Activated naive CD4-positive, alpha-beta T cell treated with anti-CD3 and anti-CD28 coated beads, Interleukin-2, amount 50 U/mL, for 24 hours (primary cell): Measurements from ENCODE around the gene PTBP1.

Experiments
- H3K27ac Mint-ChIP-seq: one replicate; pipeline ENCODE4 v1.8.0; 2021; ENCODE audit warnings: mild to moderate bottlenecking, mixed read lengths
- H3K27me3 Mint-ChIP-seq: one replicate; pipeline ENCODE4 v1.8.0; 2021; ENCODE audit warnings: mixed read lengths
- H3K36me3 Mint-ChIP-seq: one replicate; pipeline ENCODE4 v1.8.0; 2021; ENCODE audit warnings: mixed read lengths
- H3K4me1 Mint-ChIP-seq: one replicate; pipeline ENCODE4 v1.8.0; 2021; ENCODE audit warnings: mixed read lengths
- H3K4me3 Mint-ChIP-seq: one replicate; pipeline ENCODE4 v1.8.0; 2021; ENCODE audit warnings: mild to moderate bottlenecking, mixed read lengths
- H3K9me3 Mint-ChIP-seq: one replicate; pipeline ENCODE4 v1.8.0; 2021; ENCODE audit warnings: mixed read lengths

The PTBP1 gene

GRCh38 chr19:801030-801860, 4.0 kb downstream of the PTBP1 start:
- H3K4me1 Mint-ChIP-seq: peaks cover 39% of the 10 kb centered on the region
- no peaks in the 10 kb centered on the region for H3K9me3 Mint-ChIP-seq
- H3K36me3 Mint-ChIP-seq: peaks cover 13% of the 10 kb centered on the region
- peak overlapping the region; percentile 55 for H3K27ac Mint-ChIP-seq
- no peaks in the 10 kb centered on the region for H3K27me3 Mint-ChIP-seq
- H3K4me3 Mint-ChIP-seq: peak overlapping the region; percentile 83

- Mint-ChIP-seq H3K36me3 (peaks cover 13% of the 10 kb centered on the region), H3K27ac (peak overlapping the region; percentile 51), H3K27me3 (no peaks in the 10 kb centered on the region), H3K9me3 (no peaks in the 10 kb centered on the region), H3K4me3 (peak overlapping the region; percentile 83), H3K4me1 (peaks cover 35% of the 10 kb centered on the region)
Measured at GRCh38 chr19:801861-802497, 4.7 kb downstream of the PTBP1 start.

- Mint-ChIP-seq H3K27ac (peak overlapping the region; percentile 61), H3K36me3 (peaks cover 16% of the 10 kb centered on the region), H3K27me3 (no peaks in the 10 kb centered on the region), H3K9me3 (no peaks in the 10 kb centered on the region), H3K4me3 (peak overlapping the region; percentile 38), H3K4me1 (peaks cover 35% of the 10 kb centered on the region)
Measured at GRCh38 chr19:802498-803098, 5.3 kb downstream of the PTBP1 start.

- Mint-ChIP-seq H3K27ac (peak overlapping the region; percentile 83), H3K9me3 (no peaks in the 10 kb centered on the region), H3K4me1 (peaks cover 35% of the 10 kb centered on the region), H3K36me3 (peaks cover 16% of the 10 kb centered on the region), H3K27me3 (no peaks in the 10 kb centered on the region), H3K4me3 (peak overlapping the region; percentile 26)
Measured at GRCh38 chr19:803099-803561, 5.9 kb downstream of the PTBP1 start.

- H3K36me3 Mint-ChIP-seq: peaks cover 13% of the 10 kb centered on the region
Measured at GRCh38 chr19:803686-804418, 6.6 kb downstream of the PTBP1 start.

GRCh38 chr19:804419-805165, 7.3 kb downstream of the PTBP1 start:
- Mint-ChIP-seq H3K9me3 (no peaks in the 10 kb centered on the region), H3K27me3 (no peaks in the 10 kb centered on the region), H3K27ac (peak overlapping the region; percentile 70), H3K4me1 (peaks cover 30% of the 10 kb centered on the region), H3K36me3 (peaks cover 7% of the 10 kb centered on the region), H3K4me3 (no peak overlapping the region)

More at GRCh38 chr19:803686-804418, 6.6 kb downstream of the PTBP1 start:
- H3K27me3 Mint-ChIP-seq: no peaks in the 10 kb centered on the region
- peak overlapping the region; percentile 26 for H3K4me3 Mint-ChIP-seq
- peak overlapping the region; percentile 35 for H3K27ac Mint-ChIP-seq
- H3K9me3 Mint-ChIP-seq: no peaks in the 10 kb centered on the region
- peaks cover 35% of the 10 kb centered on the region for H3K4me1 Mint-ChIP-seq

- Mint-ChIP-seq H3K9me3 (no peaks in the 10 kb centered on the region), H3K27me3 (no peaks in the 10 kb centered on the region), H3K4me1 (peaks cover 24% of the 10 kb centered on the region), H3K4me3 (no peak overlapping the region), H3K27ac (peak overlapping the region; percentile 77), H3K36me3 (peaks cover 6% of the 10 kb centered on the region)
Measured at GRCh38 chr19:805166-805551, 7.9 kb downstream of the PTBP1 start.

GRCh38 chr19:805600-806550, 8.6 kb downstream of the PTBP1 start:
- Mint-ChIP-seq H3K9me3 (no peaks in the 10 kb centered on the region), H3K27me3 (no peaks in the 10 kb centered on the region), H3K27ac (peak overlapping the region; percentile 77), H3K36me3 (peaks cover 6% of the 10 kb centered on the region), H3K4me1 (peaks cover 18% of the 10 kb centered on the region), H3K4me3 (no peak overlapping the region)

- H3K27ac Mint-ChIP-seq: peak overlapping the region; percentile 68
- H3K36me3 Mint-ChIP-seq: peaks cover 8% of the 10 kb centered on the region
- H3K4me3 Mint-ChIP-seq: no peak overlapping the region
Measured at GRCh38 chr19:806815-807421, 9.7 kb downstream of the PTBP1 start.

GRCh38 chr19:807627-808422, 10.6 kb downstream of the PTBP1 start:
- Mint-ChIP-seq H3K27ac (peak overlapping the region; percentile 88), H3K27me3 (no peaks in the 10 kb centered on the region), H3K4me1 (peaks cover 5% of the 10 kb centered on the region), H3K9me3 (no peaks in the 10 kb centered on the region), H3K4me3 (no peak overlapping the region), H3K36me3 (peaks cover 8% of the 10 kb centered on the region)

More at GRCh38 chr19:806815-807421, 9.7 kb downstream of the PTBP1 start:
- no peaks in the 10 kb centered on the region for H3K27me3 Mint-ChIP-seq
- no peaks in the 10 kb centered on the region for H3K9me3 Mint-ChIP-seq
- H3K4me1 Mint-ChIP-seq: peaks cover 12% of the 10 kb centered on the region

- H3K27ac Mint-ChIP-seq: no peak overlapping the region
- no peaks in the 10 kb centered on the region for H3K4me1 Mint-ChIP-seq
- no peaks in the 10 kb centered on the region for H3K9me3 Mint-ChIP-seq
- peaks cover 8% of the 10 kb centered on the region for H3K36me3 Mint-ChIP-seq
- H3K4me3 Mint-ChIP-seq: no peak overlapping the region
- no peaks in the 10 kb centered on the region for H3K27me3 Mint-ChIP-seq
Measured at GRCh38 chr19:808423-808775, 11.1 kb downstream of the PTBP1 start.

- Mint-ChIP-seq H3K27me3 (no peaks in the 10 kb centered on the region), H3K9me3 (no peaks in the 10 kb centered on the region), H3K27ac (peak overlapping the region; percentile 35), H3K36me3 (peaks cover 8% of the 10 kb centered on the region), H3K4me1 (no peaks in the 10 kb centered on the region), H3K4me3 (no peak overlapping the region)
Measured at GRCh38 chr19:810077-810855, 13.0 kb downstream of the PTBP1 start.
